DMS 273 treated with DMSO at 0.1 percent for 48 hours (cell line): ENCODE results near the gene CTIF.
"Not testable (repeated sequence)": the region's sequence is repeated elsewhere in the genome, so short reads cannot be mapped to it uniquely, and the experiment has no call there.

Source experiments
- DNase-seq: peaks from one replicate; lab custom pipeline; 2025; lab: John Stamatoyannopoulos, UW

CTIF gene

GRCh38 chr18:48708807-48709206 lies 170.0 kb downstream of the CTIF start:
- DNase-seq: no peak

GRCh38 chr18:48709371-48710062 lies 170.7 kb downstream of the CTIF start:
- DNase-seq: no peak

- DNase-seq: no peak
These were observed 173.0 kb downstream of the CTIF start for GRCh38 chr18:48711651-48712486.

DNA sequence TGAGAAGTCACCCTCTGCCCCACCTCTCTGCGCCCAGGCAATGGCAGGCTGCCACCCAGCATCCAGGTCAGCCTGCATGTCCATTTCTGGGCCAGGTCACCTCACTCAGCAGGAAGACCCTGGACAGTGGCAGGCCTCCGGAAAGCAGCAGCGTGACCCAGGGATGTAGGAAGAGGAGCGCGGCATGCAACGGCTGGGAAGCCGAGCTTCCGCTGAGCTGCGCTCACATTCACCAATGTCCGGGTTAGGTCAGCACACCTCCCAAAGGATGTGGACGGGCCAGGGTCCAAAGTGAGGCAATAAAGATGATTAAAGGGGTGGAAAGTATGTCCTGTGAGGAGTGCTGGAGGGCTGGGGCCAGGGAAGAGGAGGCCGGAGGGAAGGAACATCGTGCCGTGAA lies 174.5 kb downstream of the CTIF start:
- no peak for DNase-seq

DNA sequence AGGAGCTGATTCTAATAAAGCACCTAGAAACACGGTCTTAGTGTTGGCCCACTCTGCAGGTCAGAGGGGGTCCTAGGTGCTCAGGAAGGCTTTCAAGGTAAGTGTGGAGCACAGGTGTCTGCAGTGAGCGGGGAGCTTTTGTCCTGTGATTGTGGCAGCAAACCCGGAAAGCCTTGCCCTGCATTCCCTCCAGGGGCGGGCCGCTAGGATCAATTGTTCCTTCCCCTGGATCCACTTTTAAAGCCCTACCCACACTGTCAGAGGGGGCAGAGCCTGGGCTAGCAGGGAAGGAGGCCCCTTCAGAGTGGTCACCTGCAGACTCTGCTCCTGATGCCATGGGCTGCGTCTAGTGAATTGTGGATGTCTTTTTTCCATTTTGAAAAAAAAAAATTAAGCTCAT lies 176.0 kb downstream of the CTIF start:
- DNase-seq: no peak

DNA sequence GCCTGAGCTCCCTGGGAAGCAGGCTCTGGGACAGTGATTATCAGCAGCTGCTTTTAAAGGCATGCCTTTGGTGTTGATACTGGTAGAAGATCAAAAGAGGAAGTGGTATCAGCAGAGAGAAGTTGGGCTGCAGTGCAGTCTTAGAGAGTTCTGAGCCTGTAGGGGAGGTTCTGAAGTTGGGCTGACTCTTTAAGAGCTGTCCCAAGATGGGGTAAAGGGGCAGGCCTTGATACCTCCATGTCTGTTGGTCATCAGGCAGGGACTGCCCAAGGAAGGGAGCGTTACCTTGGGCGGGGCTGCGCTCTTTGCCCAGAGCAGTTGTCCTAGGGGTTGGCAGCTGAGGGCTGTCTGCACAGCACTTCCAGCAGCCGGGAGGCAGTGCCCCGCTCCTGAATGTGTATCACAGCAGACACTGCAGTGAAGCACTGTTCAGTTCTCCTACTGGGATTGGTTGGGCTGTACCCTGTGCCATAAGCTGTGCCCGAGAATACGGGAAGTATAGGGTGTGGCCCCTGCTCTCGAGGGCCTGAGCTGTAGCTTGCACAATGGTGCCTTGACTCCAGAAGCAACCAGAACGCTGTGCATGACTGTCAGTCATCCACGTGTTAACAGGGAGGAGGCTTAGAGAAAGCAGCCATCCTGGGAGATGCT lies 177.0 kb downstream of the CTIF start:
- no peak for DNase-seq

DNA sequence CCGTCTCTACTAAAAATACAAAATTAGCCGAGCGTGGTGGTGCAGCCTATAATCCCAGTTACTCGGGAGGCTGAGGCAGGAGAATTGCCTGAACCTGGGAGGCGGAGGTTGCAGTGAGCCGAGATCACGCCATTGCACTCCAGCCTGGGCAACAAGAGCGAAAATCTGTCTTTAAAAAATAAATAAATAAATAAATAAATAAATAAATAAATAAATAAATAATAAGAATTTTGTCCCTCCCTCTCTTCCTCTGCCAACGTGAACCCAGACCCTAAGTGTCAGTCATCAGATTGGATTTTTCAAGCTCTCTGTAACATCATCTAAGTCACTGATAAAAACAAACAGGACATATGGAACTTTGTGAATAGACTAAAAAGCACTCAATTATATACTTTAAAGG lies 178.4 kb downstream of the CTIF start:
- DNase-seq: not testable (repeated sequence)

- no peak for DNase-seq
These were observed 179.6 kb downstream of the CTIF start for GRCh38 chr18:48718251-48718959.

DNA sequence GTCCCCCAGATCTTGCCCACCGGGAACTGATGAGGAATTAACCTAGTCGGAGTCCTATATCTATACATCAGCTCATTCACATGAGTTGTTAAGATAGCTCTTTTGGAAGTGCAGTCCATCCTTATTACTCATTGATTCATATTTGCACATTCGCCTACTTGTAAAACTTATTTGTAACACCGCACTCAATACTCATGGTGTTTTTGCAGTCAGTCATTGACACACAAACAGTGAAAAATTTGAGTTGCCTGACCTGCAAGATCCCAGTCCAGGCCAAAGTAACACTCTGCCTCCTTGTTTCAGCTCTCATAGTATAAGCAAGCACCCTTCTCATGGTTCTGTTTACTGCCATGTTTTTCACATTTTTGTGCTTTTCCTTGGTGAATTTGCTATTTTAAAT lies 180.6 kb downstream of the CTIF start:
- no peak for DNase-seq

DNA sequence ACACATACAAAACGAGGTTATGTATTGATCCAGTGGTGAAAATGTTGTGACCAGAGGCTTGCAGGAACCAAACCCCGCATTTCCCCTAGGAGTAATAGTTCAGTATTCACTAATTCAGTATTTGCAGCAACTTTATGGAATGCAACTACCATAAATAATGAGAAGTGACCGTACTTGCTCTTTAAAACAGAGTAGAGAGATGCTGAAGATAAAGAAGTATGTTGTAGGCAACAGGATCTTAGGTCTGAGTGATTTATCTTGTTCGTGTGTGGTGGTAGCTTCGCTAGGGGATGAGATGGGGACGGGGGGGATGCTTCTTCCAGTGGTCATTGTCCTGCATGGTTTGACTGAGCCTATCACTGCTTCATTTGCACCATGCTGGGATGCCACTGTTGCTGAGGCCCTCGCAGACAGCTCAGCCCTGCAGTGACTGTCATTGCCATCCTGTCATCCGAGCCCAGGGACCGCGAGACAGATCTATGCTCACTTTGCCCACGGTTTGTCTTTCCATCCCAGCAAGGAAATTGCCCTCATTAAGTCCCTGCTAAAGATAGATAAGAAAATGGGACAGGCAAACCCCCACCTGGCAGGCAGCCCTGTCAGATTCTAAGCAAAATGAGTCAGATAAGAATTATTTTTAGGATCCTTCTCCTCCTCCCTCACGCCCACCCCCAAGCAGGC lies 181.3 kb downstream of the CTIF start:
- no peak for DNase-seq

DNA sequence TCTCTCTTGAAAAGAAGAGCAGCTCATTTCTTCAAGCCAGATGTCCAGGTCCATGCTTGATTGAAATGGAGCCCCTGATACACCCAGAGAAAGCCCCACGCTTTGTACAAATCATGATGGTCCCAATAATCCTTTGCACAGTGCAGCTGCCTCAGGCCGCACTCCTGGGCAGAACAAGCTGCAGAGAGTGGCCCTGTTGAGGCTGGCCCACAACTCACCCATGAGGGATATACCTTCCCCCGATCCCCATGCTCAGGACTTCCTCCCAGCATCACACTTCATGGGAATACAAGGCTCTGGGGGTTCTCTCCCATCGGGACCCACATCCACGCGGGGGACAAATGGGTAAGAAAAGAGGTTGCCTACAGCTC lies 181.8 kb downstream of the CTIF start:
- no peak for DNase-seq

GRCh38 chr18:48721312-48721711 lies 182.5 kb downstream of the CTIF start:
- no peak for DNase-seq

DNA sequence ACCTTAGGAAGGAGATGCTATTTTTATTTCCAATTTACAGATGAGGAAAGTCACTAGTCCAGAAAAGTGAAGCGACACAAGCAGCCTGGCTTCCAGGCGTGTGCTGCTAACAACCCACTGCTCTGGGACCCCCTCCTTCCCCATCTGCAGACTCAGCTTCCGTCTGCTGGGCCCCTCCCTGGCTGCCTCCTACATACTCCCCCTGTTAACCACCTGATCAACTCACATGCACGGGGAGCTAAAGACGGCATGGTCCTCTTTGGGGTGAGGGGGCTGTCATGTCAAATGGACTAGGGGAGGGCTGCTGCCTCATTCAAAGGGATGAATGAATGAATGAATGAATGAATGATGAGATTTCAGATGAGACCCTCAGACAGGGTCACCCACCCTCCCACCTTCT lies 184.2 kb downstream of the CTIF start:
- DNase-seq: no peak

- DNase-seq: no peak
These were observed 185.0 kb downstream of the CTIF start for GRCh38 chr18:48723837-48724236.

DNA sequence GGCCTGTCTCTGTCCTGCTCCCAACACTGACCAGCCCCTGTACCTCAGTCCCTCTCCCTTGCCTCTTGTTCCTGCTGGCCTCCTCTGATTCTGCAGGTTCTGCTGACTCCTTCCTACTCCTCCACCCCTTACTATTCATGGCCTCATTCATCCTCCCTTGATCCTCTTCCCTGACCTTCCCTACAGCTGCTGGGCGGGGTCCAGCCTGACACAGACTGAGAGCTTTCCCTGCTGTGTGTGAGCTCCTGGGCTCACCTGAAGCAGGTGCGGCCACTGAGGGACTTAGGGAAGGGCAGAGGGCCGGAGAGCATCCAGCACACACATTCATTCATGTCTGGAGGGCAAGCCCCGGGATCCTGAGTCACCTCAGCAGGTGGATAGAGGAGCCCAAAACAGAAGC lies 185.6 kb downstream of the CTIF start:
- DNase-seq: no peak

- no peak for DNase-seq
These were observed 186.1 kb downstream of the CTIF start for GRCh38 chr18:48724939-48725338.

DNA sequence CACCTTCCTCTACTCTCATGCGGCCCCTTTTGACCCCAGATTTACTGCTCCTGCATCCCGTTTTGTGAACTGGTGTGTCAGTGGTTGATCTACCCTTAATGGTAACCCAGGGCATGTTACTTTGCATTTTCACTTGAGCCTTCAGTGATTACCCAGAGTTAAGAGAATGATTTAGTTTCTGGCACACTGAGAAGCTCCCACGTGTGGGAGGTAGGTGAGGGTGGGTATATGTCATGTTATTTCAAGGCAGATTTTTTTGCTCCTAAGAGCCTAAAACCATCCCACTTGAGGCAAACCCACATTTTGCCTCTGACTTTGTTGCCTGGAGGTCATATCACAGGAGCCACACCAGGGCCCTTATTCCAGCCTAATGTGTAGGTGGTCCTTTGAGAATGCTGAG lies 186.7 kb downstream of the CTIF start:
- no peak for DNase-seq

GRCh38 chr18:48727681-48728080 lies 188.8 kb downstream of the CTIF start:
- DNase-seq: no peak

DNA sequence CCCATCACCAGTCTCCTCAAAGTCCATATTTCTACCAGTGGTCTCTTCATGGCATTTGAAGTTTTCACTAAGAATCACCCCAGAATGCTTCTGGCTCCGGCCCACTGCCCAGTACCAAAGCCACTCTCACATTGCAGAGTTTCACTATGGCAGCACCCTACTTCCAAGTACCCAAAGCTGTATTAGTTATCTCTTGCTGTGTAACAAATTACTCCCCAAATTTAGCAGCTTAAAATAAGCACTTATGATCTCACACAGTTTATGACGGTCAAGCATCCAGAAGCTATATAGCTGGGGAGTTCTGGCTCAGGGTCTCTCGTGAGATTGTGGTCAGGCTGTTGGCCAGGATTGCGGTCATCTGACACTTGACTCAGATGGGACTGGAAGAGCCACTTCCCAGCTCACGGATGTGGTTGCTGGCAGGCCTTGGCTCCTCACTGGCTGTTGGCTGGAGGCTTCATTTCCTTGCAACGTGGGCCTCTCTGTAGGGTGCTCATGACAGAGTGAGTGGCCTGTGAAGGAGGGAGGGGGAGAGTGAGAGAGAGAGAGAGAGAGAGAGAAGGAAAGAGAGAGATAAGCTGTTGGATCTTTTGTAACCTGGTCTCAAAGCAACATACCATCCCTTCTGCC lies 189.5 kb downstream of the CTIF start:
- no peak for DNase-seq

GRCh38 chr18:48729404-48729803 lies 190.6 kb downstream of the CTIF start:
- DNase-seq: no peak

- no peak for DNase-seq
These were observed 191.2 kb downstream of the CTIF start for GRCh38 chr18:48730010-48730409.
